Panc1 (cell line): ENCODE results near the gene CCSER2.

Experiments
- CTCF ChIP-seq: fragments of 450-650 bp; IDR thresholded peaks from 2 replicates; pipeline ENCODE4 v1.5.1; 2017; ENCODE audit warnings: mild to moderate bottlenecking
- REST ChIP-seq, 2 experiments: IDR thresholded peaks; 2 replicates each; pipeline ENCODE4 v1.6.1; 2011 to 2012; ENCODE audit warnings: low read depth in 2 of 2, control low read depth in 1 of 2, low read length in 1 of 2, mild to moderate bottlenecking in 1 of 2, moderate library complexity in 1 of 2; ENCODE audit not compliant: insufficient read depth in 1 of 2
- SIN3A ChIP-seq: IDR thresholded peaks from 2 replicates; pipeline ENCODE4 v1.6.1; 2012; ENCODE audit warnings: low read depth, mild to moderate bottlenecking, low read length, moderate library complexity, borderline replicate concordance; ENCODE audit not compliant: insufficient read depth

GRCh38 chr10:84540022-84540616, 211.7 kb downstream of the CCSER2 start:
- TF ChIP-seq CTCF: no peak
- TF ChIP-seq SIN3A: no peak
- TF ChIP-seq REST (IDR thresholded peaks at IDR 0.05; ENCODE audit: insufficient read depth in 1 of 2, low read depth in 2 of 2, low read length in 1 of 2): no peak
